GM12865 (cell line): ENCODE results near the gene MROH8.
"Not testable (repeated sequence)": the region's sequence is repeated elsewhere in the genome, so short reads cannot be mapped to it uniquely, and the experiment has no call there.

Experiments
- DNase-seq: peaks from one replicate; pipeline ENCODE4 v3.0.0; 2010; ENCODE audit warnings: low read depth
- H3K4me3 ChIP-seq: 2 replicates; pipeline ENCODE4 v1.5.1; 2011; ENCODE audit warnings: mild to moderate bottlenecking, low read depth, low read length, control low read depth
- CTCF ChIP-seq: IDR thresholded peaks from 2 replicates; pipeline ENCODE4 v1.5.1; 2011; ENCODE audit warnings: low read length, control low read depth, low read depth, inconsistent platforms; ENCODE audit not compliant: insufficient read depth; ENCODE audit errors: missing control alignments

MROH8 gene

GRCh38 chr20:37075932-37076685 lies 103.2 kb downstream of the MROH8 start:
- TF ChIP-seq CTCF = no peak
- no peak overlapping the region for H3K4me3 ChIP-seq
- DNase-seq = no peak

- H3K4me3 ChIP-seq = peak overlapping the region; percentile 39; the same call in 1 of the 2 replicates
- TF ChIP-seq CTCF = no peak
- peak; percentile 67 for DNase-seq
Measured at GRCh38 chr20:37072293-37073196, 106.8 kb downstream of the MROH8 start.

GRCh38 chr20:37071481-37071911 lies 107.9 kb downstream of the MROH8 start:
- no peak for TF ChIP-seq CTCF
- no peak overlapping the region for H3K4me3 ChIP-seq
- DNase-seq = peak; percentile 73

GRCh38 chr20:37069563-37069962 lies 109.8 kb downstream of the MROH8 start:
- DNase-seq, H3K4me3 ChIP-seq: not testable (repeated sequence)

GRCh38 chr20:37066168-37066567 lies 113.2 kb downstream of the MROH8 start:
- no peak for TF ChIP-seq CTCF
- no peak overlapping the region for H3K4me3 ChIP-seq
- no peak for DNase-seq

- no peak overlapping the region for H3K4me3 ChIP-seq
- no peak for DNase-seq
- no peak for TF ChIP-seq CTCF
Measured at GRCh38 chr20:37055276-37055675, 124.1 kb downstream of the MROH8 start.

- no peak for DNase-seq
- H3K4me3 ChIP-seq = no peak overlapping the region
- TF ChIP-seq CTCF = no peak
Measured at GRCh38 chr20:37053230-37053950, 126.0 kb downstream of the MROH8 start.
